AG10803 (cell line): Measurements from ENCODE around the gene GNG13.
"Not testable (repeated sequence)": the region's sequence is repeated elsewhere in the genome, so short reads cannot be mapped to it uniquely, and the experiment has no call there.

Source experiments
- DNase-seq: peaks from one replicate; pipeline ENCODE4 v3.0.0; 2010; ENCODE audit warnings: low read depth
- H3K4me3 ChIP-seq: 2 replicates; pipeline ENCODE4 v1.5.1; 2011; ENCODE audit warnings: mild to moderate bottlenecking, low read length, control low read depth
- TF ChIP-seq, protein P1 (sequence below): conservative IDR thresholded peaks from 2 replicates; pipeline ENCODE4 v1.5.1; 2011; ENCODE audit warnings: mild to moderate bottlenecking, low read length, control low read depth, inconsistent platforms

Gene GNG13

DNA sequence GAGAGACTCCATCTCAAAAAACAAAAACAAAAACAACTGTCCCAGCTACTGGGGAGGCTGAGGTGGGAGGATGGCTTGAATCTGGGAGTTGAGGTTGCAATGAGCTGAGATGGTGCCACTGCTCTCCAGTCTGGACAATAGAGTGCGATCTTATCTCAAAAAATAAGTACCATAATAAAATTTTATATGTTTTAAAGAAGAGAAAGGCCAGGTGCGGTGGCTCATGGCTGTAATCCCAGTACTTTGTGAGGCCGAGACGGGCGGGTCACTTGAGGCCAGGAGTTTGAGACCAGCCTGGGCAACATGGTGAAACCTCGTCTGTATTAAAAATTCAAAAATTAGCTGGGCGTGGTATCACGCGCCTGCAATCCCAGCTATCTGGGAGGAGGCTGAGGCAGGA, 23.7 kb downstream of the GNG13 start:
- no peak for DNase-seq
- no peak overlapping the region for H3K4me3 ChIP-seq

DNA sequence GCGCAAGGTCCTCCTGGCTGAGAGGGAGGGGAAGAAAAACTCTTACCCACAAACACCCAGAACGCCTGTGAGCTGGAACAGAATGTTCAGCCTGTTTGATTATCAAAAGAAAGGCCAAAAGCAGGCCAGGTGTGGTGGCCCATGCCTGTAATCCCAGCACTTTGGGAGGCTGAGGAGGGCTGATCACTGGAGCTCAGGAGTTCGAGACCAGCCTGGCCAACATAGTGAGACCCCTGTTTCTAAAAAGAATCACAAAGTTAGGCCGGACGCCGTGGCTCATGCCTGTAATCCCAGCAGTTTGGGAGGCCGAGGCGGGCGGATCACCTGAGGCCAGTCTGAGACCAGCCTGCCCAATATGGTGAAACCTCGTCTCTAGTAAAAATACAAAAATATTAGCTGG, 24.2 kb downstream of the GNG13 start:
- not testable (repeated sequence) for H3K4me3 ChIP-seq, DNase-seq

More for the DNA sequence above, 23.7 kb downstream of the GNG13 start:
- TF ChIP-seq, protein P1, sequence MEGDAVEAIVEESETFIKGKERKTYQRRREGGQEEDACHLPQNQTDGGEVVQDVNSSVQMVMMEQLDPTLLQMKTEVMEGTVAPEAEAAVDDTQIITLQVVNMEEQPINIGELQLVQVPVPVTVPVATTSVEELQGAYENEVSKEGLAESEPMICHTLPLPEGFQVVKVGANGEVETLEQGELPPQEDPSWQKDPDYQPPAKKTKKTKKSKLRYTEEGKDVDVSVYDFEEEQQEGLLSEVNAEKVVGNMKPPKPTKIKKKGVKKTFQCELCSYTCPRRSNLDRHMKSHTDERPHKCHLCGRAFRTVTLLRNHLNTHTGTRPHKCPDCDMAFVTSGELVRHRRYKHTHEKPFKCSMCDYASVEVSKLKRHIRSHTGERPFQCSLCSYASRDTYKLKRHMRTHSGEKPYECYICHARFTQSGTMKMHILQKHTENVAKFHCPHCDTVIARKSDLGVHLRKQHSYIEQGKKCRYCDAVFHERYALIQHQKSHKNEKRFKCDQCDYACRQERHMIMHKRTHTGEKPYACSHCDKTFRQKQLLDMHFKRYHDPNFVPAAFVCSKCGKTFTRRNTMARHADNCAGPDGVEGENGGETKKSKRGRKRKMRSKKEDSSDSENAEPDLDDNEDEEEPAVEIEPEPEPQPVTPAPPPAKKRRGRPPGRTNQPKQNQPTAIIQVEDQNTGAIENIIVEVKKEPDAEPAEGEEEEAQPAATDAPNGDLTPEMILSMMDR = no peak

DNA sequence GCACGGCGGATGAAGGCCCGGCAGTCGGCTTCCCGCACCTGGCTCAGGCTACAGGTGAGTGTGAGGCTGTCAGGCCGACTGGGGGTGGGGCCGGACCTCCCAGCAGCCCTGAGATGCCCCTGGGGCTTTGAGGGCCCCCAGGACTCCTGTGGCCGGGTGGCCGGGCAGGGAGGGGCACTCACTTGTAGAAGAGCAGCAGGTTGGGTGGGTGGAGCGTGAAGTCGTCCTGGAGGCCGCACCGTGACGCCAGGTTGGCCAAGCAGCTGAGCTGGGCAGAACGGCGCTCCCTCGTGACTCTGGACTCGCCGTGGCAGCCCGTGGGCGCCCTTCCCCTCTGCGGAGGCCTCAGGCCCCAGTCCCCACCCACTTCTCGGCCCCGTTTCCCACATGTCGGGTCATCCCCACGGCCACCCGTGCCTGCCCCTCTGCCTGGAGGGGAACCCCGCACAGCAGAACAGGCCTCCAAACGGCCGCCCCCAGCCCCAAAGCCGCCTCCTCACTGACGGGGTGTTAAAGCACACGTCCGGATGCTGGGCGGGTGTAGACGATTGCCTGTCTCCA, 25.2 kb downstream of the GNG13 start:
- TF ChIP-seq, protein P1 = no peak
- H3K4me3 ChIP-seq = no peak overlapping the region
- no peak for DNase-seq

DNA sequence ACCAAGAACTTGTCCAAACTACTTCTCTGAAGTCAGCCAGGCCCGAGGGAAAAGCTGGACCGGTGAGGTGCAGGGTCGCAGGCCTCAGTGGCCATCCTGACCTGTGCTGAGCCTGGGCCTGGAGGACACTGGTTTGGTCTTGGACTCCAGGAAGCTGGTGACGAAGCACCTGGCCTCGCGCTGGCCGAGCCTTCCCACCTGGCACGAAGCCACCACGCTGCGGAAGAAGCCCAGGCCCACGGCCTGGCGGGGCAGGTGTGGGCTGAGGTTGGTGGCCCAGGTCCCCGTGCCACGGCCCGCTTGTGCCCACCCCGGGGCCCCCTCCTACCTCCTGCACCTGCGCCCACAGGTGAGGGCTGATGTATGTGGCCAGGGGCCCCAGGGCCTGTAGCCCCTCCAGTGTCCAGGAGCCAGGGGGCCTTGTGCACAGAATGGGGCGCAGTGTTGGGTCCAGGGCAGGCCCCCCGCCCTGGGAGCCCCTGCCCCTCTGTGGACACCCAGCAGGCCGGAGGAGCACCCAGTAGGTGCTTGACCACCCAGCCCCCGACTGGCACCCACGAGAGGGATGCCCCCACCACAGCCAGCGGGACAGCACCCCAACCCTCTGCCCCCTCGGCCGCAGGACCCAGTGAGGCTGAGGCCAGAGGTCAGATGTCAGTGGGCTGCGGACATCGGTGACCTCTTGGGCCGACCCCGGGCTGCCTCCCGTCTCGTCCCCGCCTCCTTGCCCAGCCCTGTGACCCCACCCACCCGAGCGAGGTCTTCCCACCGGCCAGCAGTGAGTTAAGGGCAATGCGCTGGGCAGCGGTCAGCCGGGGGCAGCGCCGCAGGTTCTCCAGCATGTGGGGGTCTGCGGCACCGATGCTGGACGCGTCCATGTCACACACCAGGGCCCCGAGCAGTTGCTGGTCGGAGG, 26.2 kb downstream of the GNG13 start:
- H3K4me3 ChIP-seq = no peak overlapping the region

DNA sequence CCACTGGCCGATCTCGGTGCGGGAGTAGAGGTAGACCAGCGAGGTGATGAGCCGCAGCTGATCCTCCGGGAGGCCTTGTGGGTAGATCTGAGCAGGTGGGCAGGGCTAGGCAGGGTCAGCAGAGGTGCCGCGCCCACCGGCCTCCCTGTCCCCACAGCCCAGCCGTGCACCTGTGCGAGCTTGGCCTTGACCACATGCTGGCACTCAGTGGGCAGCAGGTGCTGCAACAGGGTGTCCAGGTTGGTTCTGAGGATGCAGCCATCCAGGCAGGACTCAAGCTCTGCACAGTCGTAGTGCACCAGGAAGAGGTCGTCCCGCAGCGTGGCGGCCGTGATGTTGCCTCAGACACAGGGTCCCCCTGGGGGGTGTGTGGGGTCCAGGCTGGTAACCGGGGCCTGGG, 27.6 kb downstream of the GNG13 start:
- no peak for DNase-seq
- H3K4me3 ChIP-seq = no peak overlapping the region
- TF ChIP-seq, protein P1 = no peak

More for the DNA sequence above, 26.2 kb downstream of the GNG13 start:
- TF ChIP-seq, protein P1 = no peak
- DNase-seq = no peak

DNA sequence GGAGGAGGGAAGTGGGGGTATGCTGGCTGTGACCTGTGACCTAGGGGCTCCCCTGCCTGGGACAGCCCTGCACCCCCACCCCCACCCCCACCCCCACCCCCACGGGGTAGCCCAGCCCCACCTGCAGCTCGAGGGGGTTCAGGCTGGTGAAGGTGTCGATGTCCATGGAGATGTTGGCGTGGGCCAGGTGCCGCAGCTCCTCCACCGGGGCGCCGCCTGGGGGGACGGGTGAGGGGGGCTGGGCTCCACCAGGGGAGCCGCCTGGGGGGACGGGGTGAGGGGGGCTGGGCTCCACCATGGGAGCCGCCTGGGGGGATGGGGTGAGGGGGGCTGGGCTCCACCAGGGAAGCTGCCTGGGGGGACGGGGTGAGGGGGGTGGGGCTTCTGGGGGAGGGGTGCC, 30.1 kb downstream of the GNG13 start:
- no peak for DNase-seq
- TF ChIP-seq, protein P1 = no peak
- H3K4me3 ChIP-seq = no peak overlapping the region

DNA sequence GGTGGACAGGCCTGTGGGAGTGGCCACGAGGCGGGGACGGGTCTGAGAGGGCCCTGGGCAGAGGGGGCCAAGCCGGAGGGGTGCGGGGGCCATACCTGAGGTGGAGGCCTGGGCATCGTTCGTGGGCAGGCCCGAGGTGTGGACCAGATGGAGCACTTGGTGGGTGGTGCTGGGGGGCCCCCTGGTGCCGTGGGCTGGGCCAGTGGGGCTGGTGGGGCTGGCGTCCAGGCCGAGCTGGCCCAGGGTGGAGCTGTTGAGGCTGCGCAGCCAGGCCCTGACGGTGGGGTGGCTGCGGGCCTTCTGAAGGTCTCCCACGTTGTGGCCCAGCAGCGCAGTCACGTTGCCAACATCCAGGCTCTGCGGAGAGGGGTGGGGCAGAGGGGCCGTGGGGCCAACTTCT, 30.6 kb downstream of the GNG13 start:
- no peak for DNase-seq
- H3K4me3 ChIP-seq = no peak overlapping the region
- TF ChIP-seq, protein P1 = no peak
